IMR-90 (cell line): ENCODE data around the gene ASXL1. TPM values are rescaled to one million over a fixed set of nuclear protein-coding genes. Genes with fewer than 3 reads are reported as not detected.

Source experiments
- ATAC-seq: fragments of 200-7000 bp; cut with Tn5 transposase; 2 replicates; pipeline ENCODE4 v1.9.1; 2020; ENCODE audit warnings: low read depth, mild to moderate bottlenecking, moderate library complexity
- BruUV-seq: library from RNA; stranded (reverse); fragments of 400-500 nt; replicated peaks from 2 replicates; lab custom pipeline; 2021; lab: Mats Ljungman, UMichigan
- CTCF ChIA-PET: fragments of 300-600 bp; formaldehyde crosslinking; extraction: SDS; loops from one replicate; lab custom pipeline; 2021; ENCODE audit warnings: antibody characterized with exemption; lab: Yijun Ruan, JAX
- POLR2A ChIA-PET: fragments of 300-600 bp; sonication (Branson Sonifier 250); formaldehyde crosslinking; loops from one replicate; lab custom pipeline; 2022; ENCODE audit warnings: antibody characterized with exemption; ENCODE audit not compliant: unreplicated experiment; lab: Charles Lee
- DNase-seq: peaks from one replicate; pipeline ENCODE4 v3.0.0; 2013
- H2AFZ ChIP-seq: replicated peaks from 2 replicates; pipeline ENCODE3; 2013; ENCODE audit warnings: low read length, mild to moderate bottlenecking; ENCODE audit not compliant: poor library complexity
- H2AK5ac ChIP-seq: 2 replicates; pipeline ENCODE4 v1.6.1; 2013; ENCODE audit warnings: low read depth, low read length, inconsistent platforms
- H2AK9ac ChIP-seq: replicated peaks from 2 replicates; pipeline ENCODE3; 2013; ENCODE audit warnings: mild to moderate bottlenecking, low read depth, low read length, moderate library complexity; ENCODE audit not compliant: poor library complexity
- H2BK120ac ChIP-seq: 2 replicates; pipeline ENCODE4 v1.6.1; 2013; ENCODE audit warnings: low read depth, low read length, inconsistent platforms
- H2BK15ac ChIP-seq: 3 replicates; pipeline ENCODE4 v1.6.1; 2013; ENCODE audit warnings: low read depth, low read length, inconsistent platforms
- H2BK20ac ChIP-seq: 2 replicates; pipeline ENCODE4 v1.6.1; 2013; ENCODE audit warnings: low read depth, mild to moderate bottlenecking, inconsistent platforms, low read length, moderate library complexity
- H2BK5ac ChIP-seq: 2 replicates; pipeline ENCODE4 v1.6.1; 2013; ENCODE audit warnings: mild to moderate bottlenecking, low read depth, low read length, inconsistent platforms; ENCODE audit not compliant: poor library complexity, severe bottlenecking
- H3K14ac ChIP-seq: replicated peaks from 2 replicates; pipeline ENCODE4 v1.6.1; 2013; ENCODE audit warnings: low read depth, low read length, inconsistent platforms
- H3K18ac ChIP-seq: 2 replicates; pipeline ENCODE4 v1.6.1; 2013; ENCODE audit warnings: low read depth, low read length, control low read depth
- H3K23ac ChIP-seq: 2 replicates; pipeline ENCODE4 v1.6.1; 2013; ENCODE audit warnings: low read depth, low read length, inconsistent platforms
- H3K27ac ChIP-seq: 2 replicates; pipeline ENCODE4 v1.5.1; 2013; ENCODE audit warnings: mild to moderate bottlenecking, control low read depth, low read length; ENCODE audit not compliant: insufficient read depth
- H3K27me3 ChIP-seq: 2 replicates; pipeline ENCODE4 v1.6.1; 2013; ENCODE audit warnings: low read length; ENCODE audit not compliant: control insufficient read depth, insufficient read depth
- H3K36me3 ChIP-seq: 2 replicates; pipeline ENCODE4 v1.6.1; 2013; ENCODE audit warnings: low read length, mixed read lengths; ENCODE audit not compliant: control insufficient read depth, insufficient read depth
- H3K4ac ChIP-seq: 2 replicates; pipeline ENCODE4 v1.6.1; 2013; ENCODE audit warnings: low read depth, low read length, inconsistent platforms
- H3K4me1 ChIP-seq: 2 replicates; pipeline ENCODE4 v1.6.1; 2013; ENCODE audit warnings: low read length, mixed read lengths; ENCODE audit not compliant: control insufficient read depth, insufficient read depth
- H3K4me2 ChIP-seq: 2 replicates; pipeline ENCODE4 v1.6.1; 2013; ENCODE audit warnings: low read depth, mild to moderate bottlenecking, control low read depth, low read length, moderate library complexity
- H3K4me3 ChIP-seq: 2 replicates; pipeline ENCODE4 v1.5.1; 2013; ENCODE audit warnings: low read depth, mild to moderate bottlenecking, control low read depth, low read length, moderate library complexity; ENCODE audit not compliant: insufficient read depth
- H3K56ac ChIP-seq: 2 replicates; pipeline ENCODE4 v1.6.1; 2013; ENCODE audit warnings: low read length, inconsistent platforms; ENCODE audit not compliant: insufficient read depth; ENCODE audit errors: extremely low read depth
- H3K79me1 ChIP-seq, 2 experiments: 2 replicates each; pipeline ENCODE4 v1.6.1; 2013; ENCODE audit warnings: low read length in 2 of 2, inconsistent platforms in 1 of 2, low read depth in 1 of 2
- H3K9ac ChIP-seq: 2 replicates; pipeline ENCODE4 v1.6.1; 2013; ENCODE audit warnings: low read depth, low read length, control low read depth
- H3K9me1 ChIP-seq: 2 replicates; pipeline ENCODE4 v1.6.1; 2013; ENCODE audit warnings: low read length, inconsistent platforms; ENCODE audit not compliant: insufficient read depth
- H3K9me3 ChIP-seq: 2 replicates; pipeline ENCODE4 v1.6.1; 2013; ENCODE audit warnings: low read length; ENCODE audit not compliant: control insufficient read depth, insufficient read depth
- H4K20me1 ChIP-seq: 2 replicates; pipeline ENCODE4 v1.6.1; 2013; ENCODE audit warnings: low read length, inconsistent platforms; ENCODE audit not compliant: insufficient read depth
- H4K5ac ChIP-seq: 2 replicates; pipeline ENCODE4 v1.6.1; 2013; ENCODE audit warnings: mild to moderate bottlenecking, low read depth, low read length, control low read depth
- H4K8ac ChIP-seq, 2 experiments: 2 replicates each; pipeline ENCODE4 v1.6.1; 2013; ENCODE audit warnings: low read depth in 2 of 2, low read length in 2 of 2, control low read depth in 1 of 2, inconsistent platforms in 1 of 2
- H4K91ac ChIP-seq: 2 replicates; pipeline ENCODE4 v1.6.1; 2013; ENCODE audit warnings: low read depth, low read length, inconsistent platforms; ENCODE audit not compliant: insufficient read depth
- CEBPB ChIP-seq: IDR thresholded peaks from 2 replicates; pipeline ENCODE4 v1.6.1; 2012; ENCODE audit warnings: low read depth, low read length, improper control_type of control experiment
- NFE2L2 ChIP-seq: fragments of 150-350 bp; IDR thresholded peaks from 2 replicates; pipeline ENCODE4 v1.6.1; 2016; ENCODE audit warnings: low read depth, mild to moderate bottlenecking, low read length
- RFX5 ChIP-seq: IDR thresholded peaks from 2 replicates; pipeline ENCODE4 v1.8.0; 2012; ENCODE audit warnings: low read depth, mild to moderate bottlenecking, low read length, moderate library complexity
- WGBS, 2 experiments: methylation state at CpG; one replicate each; pipeline versions ENCODE4 v1.1.5 to v1.1.7; 2013; ENCODE audit warnings: missing lambda C conversion rate in 2 of 2; ENCODE audit not compliant: insufficient read length in 1 of 2; ENCODE audit errors: extremely low coverage in 2 of 2; 5-methylcytosine and 5-hydroxymethylcytosine counted together
- dilution Hi-C: fragments of 300-500 bp; cut with HindIII; formaldehyde crosslinking; loops from one replicate; pipeline ENCODE4 v1.14.3; 2018; ENCODE audit warnings: low sequenced_read_pairs; ENCODE audit not compliant: unreplicated experiment
- in situ Hi-C: fragments of 300-500 bp; cut with MboI; formaldehyde crosslinking; loops from 3 replicates; pipeline ENCODE4 v1.14.3; 2019; ENCODE audit warnings: low sequenced_read_pairs, inconsistent platforms, mixed read lengths
- intact Hi-C: fragments of 100-400 bp; cut with micrococcal nuclease; formaldehyde crosslinking; loops from 2 replicates; pipeline ENCODE4 v1.10.0; 2022
- polyA plus RNA-seq, 3 experiments: library from polyadenylated mRNA; depleted of rRNA; stranded (reverse); fragments of >200 nt; gene quantifications; 2 replicates each; pipeline ENCODE4 v1.2.3, GENCODE V29; 2012; ENCODE audit warnings: low replicate concordance in 1 of 3
- total RNA-seq: library from RNA; depleted of rRNA; stranded (reverse); fragments of >200 nt; gene quantifications from 2 replicates; pipeline ENCODE4 v1.2.3, GENCODE V29; 2012
- TF ChIP-seq, protein P1 (sequence below): fragments of 150-350 bp; IDR thresholded peaks from 2 replicates; pipeline ENCODE4 v1.6.1; 2017; ENCODE audit warnings: mild to moderate bottlenecking, antibody characterized with exemption, low read length, low read depth

Gene ASXL1
- total and polyA plus RNA-seq, 2 of the 4 experiments (the other 2 are of a cell fraction): 29.9 to 37.1 TPM

DNA sequence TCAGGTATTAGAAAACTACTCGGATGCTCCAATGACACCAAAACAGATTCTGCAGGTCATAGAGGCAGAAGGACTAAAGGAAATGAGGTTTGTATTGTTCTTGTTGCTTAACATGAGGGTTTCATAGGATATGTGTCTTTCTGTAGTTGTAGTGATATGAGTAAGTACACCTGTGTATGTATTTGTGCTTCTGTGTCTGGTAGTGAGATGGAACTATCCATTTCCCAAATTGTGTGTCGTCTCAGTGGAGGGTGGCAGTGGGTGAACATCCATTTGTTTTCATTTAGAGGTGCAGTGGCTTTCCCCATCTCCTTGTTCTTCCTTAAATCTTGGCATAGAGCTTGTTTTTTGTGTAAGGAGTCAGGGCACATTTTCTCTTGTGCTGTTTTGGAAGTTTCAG is 8.2 kb downstream of the ASXL1 start:
- Histone ChIP-seq H3K56ac (no peak overlapping the region), H4K8ac (no peak overlapping the region), H2AK5ac (no peak overlapping the region), H2BK15ac (no peak overlapping the region), H3K4me3 (no peak overlapping the region), H3K23ac (no peak overlapping the region), H3K14ac (no peak overlapping the region), H3K9me3 (no peaks in the 10 kb centered on the region), H2AK9ac (no peak overlapping the region), H3K9ac (no peak overlapping the region), H3K27ac (no peak overlapping the region), H3K18ac (no peak overlapping the region), H2BK5ac (no peak overlapping the region), H3K79me1 (peaks cover 31 to 77% of the 10 kb centered on the region in 2 experiments), H4K20me1 (peaks cover 89% of the 10 kb centered on the region), H3K4ac (no peak overlapping the region), H3K9me1 (peaks cover 32% of the 10 kb centered on the region), H3K4me2 (no peak overlapping the region), H2BK120ac (no peak overlapping the region), H3K36me3 (peaks cover 5% of the 10 kb centered on the region), H2AFZ (no peak overlapping the region), H3K27me3 (no peaks in the 10 kb centered on the region), H4K91ac (no peak overlapping the region), H3K4me1 (peaks cover 8% of the 10 kb centered on the region), H2BK20ac (no peak overlapping the region), H4K5ac (no peak overlapping the region)
- no CpG with 5 or more reads among the region's 2 CpGs for WGBS, 2 experiments
- ATAC-seq: no peak
- TF ChIP-seq CEBPB (no peak), RFX5 (no peak), NFE2L2 (no peak)
- TF ChIP-seq, protein P1, sequence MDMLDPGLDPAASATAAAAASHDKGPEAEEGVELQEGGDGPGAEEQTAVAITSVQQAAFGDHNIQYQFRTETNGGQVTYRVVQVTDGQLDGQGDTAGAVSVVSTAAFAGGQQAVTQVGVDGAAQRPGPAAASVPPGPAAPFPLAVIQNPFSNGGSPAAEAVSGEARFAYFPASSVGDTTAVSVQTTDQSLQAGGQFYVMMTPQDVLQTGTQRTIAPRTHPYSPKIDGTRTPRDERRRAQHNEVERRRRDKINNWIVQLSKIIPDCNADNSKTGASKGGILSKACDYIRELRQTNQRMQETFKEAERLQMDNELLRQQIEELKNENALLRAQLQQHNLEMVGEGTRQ: no peak
- in situ Hi-C loops (no loop called here), intact Hi-C loops (no loop called here), dilution Hi-C loops (no loop called here)
- no peak for DNase-seq
- no TSS peak for BruUV-seq
- CTCF ChIA-PET: no interaction called here
- POLR2A ChIA-PET: interaction anchor here (0.6 kb wide), 1 partner anchor 15 kb away, joined by 6 read pairs; no protein-coding TSS in a partner anchor
